SU-DHL-6 (cell line): ENCODE data around the gene LTBP4.
"Not testable (repeated sequence)": the region's sequence is repeated elsewhere in the genome, so short reads cannot be mapped to it uniquely, and the experiment has no call there.

Source experiments
- H2AFZ ChIP-seq: fragments of 200-600 bp; sonication (generic); 2 replicates; pipeline ENCODE4 v1.6.1; 2014; ENCODE audit warnings: low read depth, mild to moderate bottlenecking, moderate library complexity, mixed read lengths, antibody characterized with exemption, low read length; ENCODE audit not compliant: severe bottlenecking
- H3F3A ChIP-seq: fragments of 200-600 bp; shearing (Covaris generic); 2 replicates; pipeline ENCODE4 v1.6.0; 2016; ENCODE audit warnings: antibody characterized with exemption, mild to moderate bottlenecking; ENCODE audit not compliant: insufficient read depth
- H3K27ac ChIP-seq: fragments of 200-600 bp; sonication (generic); 2 replicates; pipeline ENCODE4 v1.5.1; 2016; ENCODE audit warnings: low read depth, mild to moderate bottlenecking, low read length, moderate library complexity, mixed read lengths
- H3K27me3 ChIP-seq: fragments of 200-600 bp; sonication (generic), shearing (Covaris generic); 2 replicates; pipeline ENCODE4 v1.6.0; 2014; ENCODE audit warnings: mild to moderate bottlenecking, low read length
- H3K36me3 ChIP-seq: fragments of 200-600 bp; sonication (generic); 2 replicates; pipeline ENCODE4 v1.6.1; 2014; ENCODE audit warnings: mild to moderate bottlenecking, low read length, mixed read lengths
- H3K4me2 ChIP-seq: fragments of 300-600, 200-600 bp; shearing (Covaris generic), sonication (generic); 2 replicates; pipeline ENCODE4 v1.6.0; 2014; ENCODE audit warnings: low read length, low read depth, mild to moderate bottlenecking; ENCODE audit not compliant: poor library complexity, severe bottlenecking
- H3K4me3 ChIP-seq: fragments of 200-600 bp; sonication (generic); 2 replicates; pipeline ENCODE4 v1.5.1; 2014; ENCODE audit warnings: antibody characterized with exemption, low read length, mild to moderate bottlenecking, mixed read lengths; ENCODE audit not compliant: insufficient read depth, poor library complexity, severe bottlenecking
- H3K79me2 ChIP-seq: fragments of 200-600 bp; sonication (generic); 2 replicates; pipeline ENCODE4 v1.6.1; 2014; ENCODE audit warnings: mild to moderate bottlenecking, low read length, moderate library complexity; ENCODE audit not compliant: insufficient read depth
- H3K9ac ChIP-seq: fragments of 200-600 bp; sonication (generic); 2 replicates; pipeline ENCODE4 v1.7.0; 2014; ENCODE audit warnings: mild to moderate bottlenecking, low read length
- H3K9me2 ChIP-seq: fragments of 200-600 bp; sonication (generic); replicated peaks from 2 replicates; pipeline ENCODE4 v1.6.1; 2014; ENCODE audit warnings: low read length; ENCODE audit not compliant: insufficient read depth
- H3K9me3 ChIP-seq: fragments of 200-600 bp; sonication (generic); 2 replicates; pipeline ENCODE4 v1.6.1; 2014; ENCODE audit warnings: low read length, mixed read lengths; ENCODE audit not compliant: insufficient read depth
- H4K20me1 ChIP-seq: fragments of 200-600 bp; sonication (generic); 2 replicates; pipeline ENCODE4 v1.6.1; 2014; ENCODE audit warnings: low read depth, mild to moderate bottlenecking, antibody characterized with exemption, low read length, moderate library complexity, mixed read lengths
- EZH2phosphoT487 ChIP-seq: fragments of 200-600 bp; sonication (generic), shearing (Covaris generic); conservative IDR thresholded peaks from 2 replicates; pipeline ENCODE4 v1.6.1; 2018; ENCODE audit warnings: mild to moderate bottlenecking, antibody characterized with exemption, low read length, moderate library complexity, mixed read lengths
- TF ChIP-seq, protein P1 (sequence below): fragments of 200-600 bp; sonication (generic); IDR thresholded peaks from one replicate; pipeline ENCODE4 v1.5.1; 2017; ENCODE audit warnings: antibody characterized with exemption, mild to moderate bottlenecking, low read length, moderate library complexity; ENCODE audit not compliant: insufficient read depth, poor library complexity, severe bottlenecking

Gene LTBP4

DNA sequence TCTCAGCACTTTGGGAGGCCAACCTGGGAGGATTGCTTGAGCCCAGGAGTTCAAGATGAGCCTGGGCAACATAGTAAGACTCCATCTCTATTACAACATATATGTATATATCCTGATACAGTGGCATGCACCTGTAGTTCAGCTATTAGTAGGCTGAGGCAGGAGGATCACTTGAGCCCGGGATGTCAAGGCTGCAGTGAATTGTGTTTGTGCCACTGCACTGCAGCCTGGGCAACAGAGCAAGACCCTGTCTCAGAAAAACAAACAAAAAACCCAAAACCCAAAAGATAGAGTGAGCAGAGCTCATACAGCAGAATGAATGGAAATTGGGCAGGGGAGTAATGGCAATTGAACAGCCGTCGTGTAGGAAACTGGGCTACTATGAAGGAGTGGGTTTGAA, 41.8 kb upstream of the LTBP4 start:
- no peaks in the 10 kb centered on the region for H4K20me1 ChIP-seq
- no peak overlapping the region for H3K9ac ChIP-seq
- no peaks in the 10 kb centered on the region for H3K9me2 ChIP-seq

GRCh38 chr19:40560092-40560507, 41.1 kb upstream of the LTBP4 start:
- H3F3A ChIP-seq, result no peaks in the 10 kb centered on the region

More for the DNA sequence above, 41.8 kb upstream of the LTBP4 start:
- Histone ChIP-seq H3K79me2 (no peaks in the 10 kb centered on the region), H3K4me3 (no peak overlapping the region), H3K9me3 (no peaks in the 10 kb centered on the region), H3K4me2 (no peak overlapping the region), H2AFZ (no peak overlapping the region), H3F3A (no peaks in the 10 kb centered on the region), H3K27me3 (no peaks in the 10 kb centered on the region), H3K36me3 (no peaks in the 10 kb centered on the region), H3K27ac (no peak overlapping the region)
- TF ChIP-seq EZH2phosphoT487, result no peak
- TF ChIP-seq, protein P1, sequence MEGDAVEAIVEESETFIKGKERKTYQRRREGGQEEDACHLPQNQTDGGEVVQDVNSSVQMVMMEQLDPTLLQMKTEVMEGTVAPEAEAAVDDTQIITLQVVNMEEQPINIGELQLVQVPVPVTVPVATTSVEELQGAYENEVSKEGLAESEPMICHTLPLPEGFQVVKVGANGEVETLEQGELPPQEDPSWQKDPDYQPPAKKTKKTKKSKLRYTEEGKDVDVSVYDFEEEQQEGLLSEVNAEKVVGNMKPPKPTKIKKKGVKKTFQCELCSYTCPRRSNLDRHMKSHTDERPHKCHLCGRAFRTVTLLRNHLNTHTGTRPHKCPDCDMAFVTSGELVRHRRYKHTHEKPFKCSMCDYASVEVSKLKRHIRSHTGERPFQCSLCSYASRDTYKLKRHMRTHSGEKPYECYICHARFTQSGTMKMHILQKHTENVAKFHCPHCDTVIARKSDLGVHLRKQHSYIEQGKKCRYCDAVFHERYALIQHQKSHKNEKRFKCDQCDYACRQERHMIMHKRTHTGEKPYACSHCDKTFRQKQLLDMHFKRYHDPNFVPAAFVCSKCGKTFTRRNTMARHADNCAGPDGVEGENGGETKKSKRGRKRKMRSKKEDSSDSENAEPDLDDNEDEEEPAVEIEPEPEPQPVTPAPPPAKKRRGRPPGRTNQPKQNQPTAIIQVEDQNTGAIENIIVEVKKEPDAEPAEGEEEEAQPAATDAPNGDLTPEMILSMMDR, result no peak

DNA sequence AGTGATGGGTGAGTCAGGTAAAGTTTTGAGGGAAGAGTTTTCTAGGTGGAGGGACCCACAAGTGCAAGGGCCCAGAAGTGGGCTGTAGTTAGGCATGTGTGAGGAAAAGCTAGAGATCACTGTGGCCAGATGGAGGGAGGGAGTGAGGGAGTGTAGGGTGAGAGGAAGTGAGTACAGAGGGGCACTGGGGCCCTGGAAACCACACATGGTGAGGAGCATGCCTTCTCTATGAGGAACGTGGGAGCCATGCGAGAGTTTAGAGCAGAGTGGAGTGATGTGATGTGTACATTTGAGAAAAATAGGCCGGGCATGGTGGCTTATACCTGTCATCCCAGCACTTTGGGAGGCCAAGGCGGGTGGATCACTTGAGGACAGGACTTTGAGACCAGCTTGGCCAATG, 39.2 kb upstream of the LTBP4 start:
- no peak overlapping the region for H3K4me2 ChIP-seq
- H4K20me1 ChIP-seq, result no peaks in the 10 kb centered on the region
- TF ChIP-seq, protein P1, result no peak
- no peak for TF ChIP-seq EZH2phosphoT487

More at GRCh38 chr19:40560092-40560507, 41.1 kb upstream of the LTBP4 start:
- no peaks in the 10 kb centered on the region for H3K36me3 ChIP-seq
- no peak overlapping the region for H3K4me2 ChIP-seq
- H3K9me3 ChIP-seq, result no peaks in the 10 kb centered on the region
- H4K20me1 ChIP-seq, result no peaks in the 10 kb centered on the region
- no peaks in the 10 kb centered on the region for H3K27me3 ChIP-seq
- no peak overlapping the region for H3K27ac ChIP-seq
- no peak for TF ChIP-seq EZH2phosphoT487
- TF ChIP-seq, protein P1, result no peak
- no peak overlapping the region for H3K9ac ChIP-seq
- H3K4me3 ChIP-seq, result no peak overlapping the region
- no peaks in the 10 kb centered on the region for H3K79me2 ChIP-seq
- no peaks in the 10 kb centered on the region for H3K9me2 ChIP-seq
- no peak overlapping the region for H2AFZ ChIP-seq

GRCh38 chr19:40564535-40564934, 36.6 kb upstream of the LTBP4 start:
- H4K20me1 ChIP-seq, H3K9me3 ChIP-seq, H3K36me3 ChIP-seq, H3K9me2 ChIP-seq, H3K4me3 ChIP-seq, H3K27me3 ChIP-seq, H3K79me2 ChIP-seq, H3F3A ChIP-seq, H3K9ac ChIP-seq, H3K4me2 ChIP-seq, H3K27ac ChIP-seq, H2AFZ ChIP-seq: not testable (repeated sequence)

More for the DNA sequence above, 39.2 kb upstream of the LTBP4 start:
- H3K9me3 ChIP-seq, result no peaks in the 10 kb centered on the region
- H3K27me3 ChIP-seq, result no peaks in the 10 kb centered on the region
- H3K27ac ChIP-seq, result no peak overlapping the region
- H3K4me3 ChIP-seq, result no peak overlapping the region
- no peaks in the 10 kb centered on the region for H3K36me3 ChIP-seq
- H3F3A ChIP-seq, result no peaks in the 10 kb centered on the region
- no peaks in the 10 kb centered on the region for H3K79me2 ChIP-seq
- H3K9me2 ChIP-seq, result no peaks in the 10 kb centered on the region
- H2AFZ ChIP-seq, result no peak overlapping the region
- no peak overlapping the region for H3K9ac ChIP-seq
